ENCODE data around the gene RYR2.

The RYR2 gene

DNA sequence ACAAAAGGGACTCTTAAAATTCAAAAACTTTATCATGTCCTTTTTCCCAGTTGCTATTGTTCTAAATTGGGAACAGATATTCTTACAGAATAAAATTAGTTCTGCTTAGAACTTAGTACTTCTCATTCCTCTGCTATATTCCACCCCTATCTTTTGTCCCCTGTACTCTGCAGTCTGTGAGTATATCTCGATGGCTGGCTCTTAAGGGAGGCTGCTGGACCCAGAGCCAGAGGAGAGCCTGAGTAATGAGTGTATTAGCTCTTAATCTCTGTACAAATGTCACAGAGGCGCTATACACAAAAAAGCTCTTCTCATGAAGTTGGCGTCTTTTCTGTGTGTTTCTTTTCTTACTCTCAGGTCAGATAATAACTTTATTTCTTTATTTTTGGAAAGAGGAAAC, 425.3 kb downstream of the RYR2 start:
- DNase-seq (ENCODE audit: low spot score), result no peak

DNA sequence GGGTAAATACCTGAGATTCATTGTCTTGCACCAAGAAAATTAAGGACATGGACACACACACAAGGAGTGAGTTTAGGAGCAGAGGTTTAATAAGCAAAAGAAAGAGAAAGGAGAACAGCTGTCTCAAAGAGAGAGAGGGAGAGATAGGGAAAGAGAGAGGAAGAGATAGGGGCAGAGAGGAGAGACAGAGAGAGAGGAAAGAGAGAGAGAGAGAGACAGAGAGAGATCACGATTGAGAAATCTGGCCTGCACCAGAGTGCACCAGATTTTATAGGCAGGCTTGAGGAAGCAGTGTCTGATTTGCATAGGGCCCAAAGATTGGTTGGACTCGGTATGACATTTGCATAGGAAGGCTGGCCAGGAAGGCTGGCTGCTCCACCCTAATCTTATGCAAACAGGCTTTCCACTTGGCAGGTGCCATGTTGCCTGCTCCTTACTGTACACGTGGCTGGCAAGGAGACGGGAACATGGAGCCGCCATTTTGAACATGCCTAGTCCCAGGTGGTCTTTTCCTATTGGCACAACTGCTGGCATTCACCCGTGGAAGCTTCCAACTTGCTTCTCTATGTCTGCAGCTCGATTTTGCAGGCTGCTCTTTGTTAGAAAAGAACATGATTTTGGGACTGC, 428.8 kb downstream of the RYR2 start:
- DNase-seq (ENCODE audit: low spot score), result no peak

DNA sequence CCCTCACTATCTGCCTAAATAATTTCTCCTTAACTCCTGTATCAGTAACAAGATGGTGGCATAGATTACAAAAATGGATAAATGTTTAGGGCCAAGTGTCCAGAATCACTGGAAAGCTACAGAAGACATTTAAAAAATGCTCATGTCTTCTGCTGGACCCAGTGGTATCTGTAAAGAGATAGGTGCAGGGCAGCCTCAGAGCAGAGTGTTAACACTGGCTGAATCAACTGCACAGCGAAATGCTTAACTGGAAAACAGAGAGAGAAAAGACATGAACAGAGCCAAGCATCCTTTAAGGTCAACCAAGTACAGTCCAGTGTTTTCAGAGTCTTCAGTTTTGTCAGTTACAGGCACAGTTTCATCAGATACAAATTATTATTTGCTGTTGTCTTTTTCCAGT, 429.4 kb downstream of the RYR2 start:
- no peak for DNase-seq (ENCODE audit: low spot score)

DNA sequence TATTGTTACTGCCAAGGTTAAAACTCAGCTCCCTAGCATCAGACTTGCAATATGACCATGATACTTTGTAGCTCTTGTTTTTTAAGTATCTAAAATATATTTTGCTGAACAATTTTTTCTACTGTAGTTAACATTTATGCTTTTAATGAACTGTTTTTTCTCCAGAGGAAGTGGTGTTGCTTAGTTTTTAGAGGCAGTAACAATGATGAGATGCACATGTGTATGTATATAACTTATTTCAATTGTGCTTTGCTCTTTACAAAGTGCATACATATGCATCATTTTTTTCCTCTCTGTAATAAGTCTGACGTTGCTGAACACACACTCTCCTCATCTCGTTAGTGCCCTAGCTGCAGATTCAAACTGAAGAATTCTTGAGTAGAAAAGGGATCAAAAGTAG, 430.0 kb downstream of the RYR2 start:
- DNase-seq (ENCODE audit: low spot score), result no peak

DNA sequence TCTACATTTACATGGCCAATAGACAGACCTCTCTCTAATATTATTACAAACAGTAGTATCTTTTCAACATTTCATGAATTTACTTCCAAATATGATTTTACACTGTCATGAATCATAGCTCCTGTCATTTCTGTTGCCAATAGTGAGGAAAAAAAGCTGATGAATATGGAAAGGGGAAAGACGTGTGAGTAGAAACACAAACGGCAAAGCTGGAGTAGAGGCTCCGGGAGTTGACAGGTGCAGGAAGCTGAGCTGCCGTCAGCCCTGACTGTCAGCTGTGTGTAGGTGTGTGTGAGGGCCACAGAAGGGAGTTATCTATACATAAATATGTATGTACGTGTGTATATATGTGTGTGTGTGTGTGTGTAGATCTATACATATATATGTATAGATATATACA, 431.9 kb downstream of the RYR2 start:
- no peak for DNase-seq (ENCODE audit: low spot score)

DNA sequence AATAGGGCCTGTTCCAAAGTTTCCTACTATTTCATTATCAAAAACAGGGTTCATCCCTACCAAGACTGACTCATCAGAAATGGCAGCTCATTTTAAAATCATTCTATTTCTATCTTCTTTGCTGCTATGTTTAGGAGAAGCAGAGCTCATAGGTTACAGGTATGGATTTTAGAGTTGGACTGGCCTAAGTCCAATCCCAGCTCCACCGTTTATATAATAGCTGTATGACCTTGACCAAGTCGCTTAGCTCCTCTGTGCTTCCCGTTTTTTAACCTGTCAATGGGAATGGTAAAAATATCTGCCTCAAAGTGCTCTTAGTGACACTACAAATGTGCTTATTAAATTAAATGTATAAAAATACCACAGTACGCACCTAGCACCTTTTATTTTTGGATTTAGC, 436.1 kb downstream of the RYR2 start:
- DNase-seq (ENCODE audit: low spot score), result no peak

DNA sequence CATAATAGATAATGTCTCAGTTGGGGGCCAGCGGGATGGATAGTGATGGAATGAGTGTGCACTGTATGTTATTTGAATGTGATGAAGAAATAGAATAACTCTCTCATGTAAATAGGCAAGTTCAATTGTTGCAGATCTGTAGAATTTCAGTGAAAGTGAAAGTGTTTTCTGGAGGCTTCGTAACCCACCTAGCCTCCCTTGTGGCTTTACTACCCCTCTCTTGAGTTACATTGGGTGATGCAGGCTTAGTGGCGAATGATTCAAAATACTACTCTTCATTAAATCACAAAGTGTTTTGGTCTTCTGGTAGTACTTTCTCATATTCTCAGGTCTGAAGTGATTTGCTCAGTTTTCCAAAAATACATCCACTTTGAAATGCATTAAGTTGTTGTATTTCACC, 436.9 kb downstream of the RYR2 start:
- no peak for DNase-seq (ENCODE audit: low spot score)

DNA sequence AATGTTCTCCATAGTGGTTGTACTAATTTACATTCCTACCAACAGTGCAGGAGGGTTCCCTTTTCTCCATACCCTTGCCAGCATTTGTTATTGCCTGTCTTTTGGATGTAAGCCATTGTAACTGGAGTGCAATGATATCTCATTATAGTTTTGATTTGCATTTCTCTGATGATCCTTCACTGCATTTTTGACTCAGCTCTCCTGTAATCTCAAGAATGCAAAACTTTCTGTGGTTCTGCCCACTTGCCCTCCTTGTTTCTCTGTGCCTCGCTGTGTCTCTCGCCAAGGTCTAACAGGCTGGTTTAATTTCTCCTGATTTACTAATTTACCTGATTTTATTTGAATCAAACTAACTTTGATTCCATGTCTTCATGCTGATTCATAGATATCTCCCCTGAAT, 440.8 kb downstream of the RYR2 start:
- DNase-seq (ENCODE audit: low spot score), result no peak

DNA sequence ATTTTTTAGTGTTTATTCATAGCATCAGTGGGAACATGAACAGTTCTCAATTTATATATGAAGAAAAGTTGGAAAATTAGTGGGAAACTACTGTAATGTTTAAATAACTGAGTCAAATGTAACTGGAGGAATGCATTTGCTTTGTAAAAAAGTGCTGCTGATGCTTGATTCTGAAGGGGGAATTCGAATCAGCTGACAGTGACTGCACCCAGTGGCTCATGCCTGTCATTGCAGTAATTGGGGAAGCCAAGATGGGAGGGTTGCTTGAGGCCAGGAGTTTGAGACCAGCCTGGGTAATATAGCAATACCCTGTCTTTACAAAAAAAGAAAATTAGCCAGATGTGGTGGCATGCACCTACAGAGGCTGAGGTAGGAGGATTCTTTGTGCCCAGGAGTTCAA, 450.4 kb downstream of the RYR2 start:
- DNase-seq (ENCODE audit: low spot score), result no peak

DNA sequence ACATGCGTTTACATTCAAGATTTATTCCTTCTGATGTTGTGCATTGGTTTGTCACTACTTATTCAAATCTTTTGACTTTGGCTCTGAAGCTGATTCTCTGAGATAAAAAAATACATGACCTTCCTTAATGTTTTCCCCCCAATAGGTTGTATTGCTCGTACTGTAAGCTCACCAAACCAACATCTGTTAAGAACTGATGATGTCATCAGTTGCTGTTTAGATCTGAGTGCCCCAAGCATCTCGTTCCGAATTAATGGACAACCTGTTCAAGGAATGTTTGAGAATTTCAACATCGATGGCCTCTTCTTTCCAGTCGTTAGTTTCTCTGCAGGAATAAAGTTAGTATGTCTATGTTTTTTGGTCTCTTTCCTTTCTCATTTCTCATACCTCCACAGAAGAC, 458.6 kb downstream of the RYR2 start:
- DNase-seq (ENCODE audit: low spot score), result no peak

DNA sequence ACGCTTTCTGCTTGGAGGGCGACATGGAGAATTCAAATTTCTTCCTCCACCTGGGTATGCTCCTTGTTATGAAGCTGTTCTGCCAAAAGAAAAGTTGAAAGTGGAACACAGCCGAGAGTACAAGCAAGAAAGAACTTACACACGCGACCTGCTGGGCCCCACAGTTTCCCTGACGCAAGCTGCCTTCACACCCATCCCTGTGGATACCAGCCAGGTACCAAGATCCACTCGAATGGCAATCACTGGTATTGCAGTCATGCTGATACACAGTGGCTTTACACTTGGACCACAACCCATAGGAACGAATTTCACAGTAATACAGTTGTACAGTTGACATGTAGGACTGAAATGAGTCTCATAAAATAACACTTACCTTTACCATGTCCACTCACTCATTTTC, 461.3 kb downstream of the RYR2 start:
- no peak for DNase-seq (ENCODE audit: low spot score)

DNA sequence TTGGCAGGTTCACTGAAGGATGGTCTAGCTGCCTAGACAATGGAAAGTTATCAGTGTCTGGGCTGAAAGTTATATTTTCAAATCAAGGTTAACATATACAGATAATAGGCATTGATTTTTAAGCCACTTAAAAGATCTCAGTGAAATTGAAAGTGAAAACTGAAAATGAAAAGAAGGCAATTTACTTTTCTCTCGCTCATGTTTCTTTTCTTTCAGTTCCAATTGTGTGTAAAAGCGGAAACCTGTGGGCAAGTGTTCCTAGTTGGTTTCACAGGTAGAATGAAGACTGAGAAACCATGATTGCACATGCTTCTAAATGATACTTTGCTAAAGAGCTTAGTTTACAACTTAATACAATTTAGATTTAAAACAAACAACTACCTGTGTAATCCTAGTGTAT, 465.0 kb downstream of the RYR2 start:
- DNase-seq (ENCODE audit: low spot score), result no peak

DNA sequence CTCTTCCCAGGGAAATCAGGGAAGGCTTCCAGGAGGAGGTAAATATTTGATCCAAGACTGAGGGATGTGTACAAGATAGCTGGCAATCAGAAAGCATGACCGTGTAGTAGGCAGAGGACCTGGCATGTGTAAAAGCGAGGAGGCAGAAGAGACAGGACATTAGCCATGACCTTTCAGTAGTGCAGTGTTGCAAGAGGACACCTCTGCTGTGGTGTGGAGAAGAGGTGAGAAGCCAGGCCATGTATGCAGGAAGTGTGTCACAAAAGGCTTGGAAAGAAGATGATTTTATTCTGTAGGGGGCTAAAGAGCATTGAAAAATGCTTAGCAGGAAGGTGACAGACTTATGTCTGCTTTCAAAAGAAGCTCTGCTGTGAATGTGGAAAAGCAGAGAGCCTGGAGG, 467.8 kb downstream of the RYR2 start:
- DNase-seq (ENCODE audit: low spot score), result no peak

DNA sequence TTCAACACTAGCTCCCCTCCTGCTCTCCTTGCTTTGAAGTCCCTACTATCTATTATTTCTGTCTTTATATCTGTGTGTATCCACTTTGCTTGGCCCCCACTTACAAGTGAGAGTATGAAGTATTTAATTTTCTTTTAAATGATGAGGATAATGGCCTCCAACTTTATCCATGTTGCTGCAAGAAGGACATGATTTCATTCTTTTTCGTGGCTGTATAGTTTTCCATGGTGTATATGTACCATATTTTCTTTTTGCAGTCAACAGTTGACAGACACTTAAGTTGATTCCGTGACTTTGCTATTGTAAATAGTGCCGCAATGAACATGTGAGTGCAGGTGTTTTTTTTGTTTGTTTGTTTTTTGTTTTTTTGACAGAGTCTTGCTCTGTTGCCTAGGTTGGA, 483.1 kb downstream of the RYR2 start:
- DNase-seq (ENCODE audit: low spot score), result no peak

DNA sequence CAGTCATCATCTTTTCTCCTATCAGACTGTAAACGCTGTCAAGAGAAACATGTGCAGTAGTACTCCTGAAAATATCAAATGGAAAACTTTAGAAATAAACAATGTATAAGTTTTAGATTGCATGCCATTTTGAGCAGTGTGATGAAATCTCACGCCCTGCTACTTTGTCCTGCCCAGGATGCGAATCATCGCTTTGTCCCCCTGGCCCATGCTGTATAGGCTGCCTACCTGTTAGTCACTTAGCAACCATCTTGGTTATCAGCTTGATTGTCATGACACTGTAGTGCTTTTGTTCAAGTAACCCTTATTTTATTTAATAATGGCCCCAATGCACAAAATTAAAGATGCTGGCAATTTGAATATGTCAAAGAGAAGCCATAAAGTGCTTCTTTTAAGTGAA, 485.8 kb downstream of the RYR2 start:
- DNase-seq (ENCODE audit: low spot score), result no peak

DNA sequence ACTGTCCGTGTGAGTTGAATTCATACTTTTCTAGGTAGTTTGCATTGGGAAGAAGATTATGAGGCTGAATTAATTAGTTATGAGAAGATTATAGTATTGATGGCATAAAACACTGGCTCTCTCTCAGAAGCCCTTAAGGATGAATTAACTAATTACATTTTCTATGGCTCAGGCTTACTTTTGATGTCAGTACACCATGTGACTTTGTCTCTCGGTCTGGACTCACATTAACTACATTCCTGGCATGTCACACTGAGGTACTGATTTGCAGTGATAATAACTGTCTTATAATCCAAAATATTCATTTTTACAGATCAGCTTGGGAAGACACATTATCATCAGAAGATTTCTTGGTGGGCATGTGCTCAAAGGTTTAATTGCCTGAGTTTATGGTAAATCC, 486.6 kb downstream of the RYR2 start:
- DNase-seq (ENCODE audit: low spot score), result no peak

DNA sequence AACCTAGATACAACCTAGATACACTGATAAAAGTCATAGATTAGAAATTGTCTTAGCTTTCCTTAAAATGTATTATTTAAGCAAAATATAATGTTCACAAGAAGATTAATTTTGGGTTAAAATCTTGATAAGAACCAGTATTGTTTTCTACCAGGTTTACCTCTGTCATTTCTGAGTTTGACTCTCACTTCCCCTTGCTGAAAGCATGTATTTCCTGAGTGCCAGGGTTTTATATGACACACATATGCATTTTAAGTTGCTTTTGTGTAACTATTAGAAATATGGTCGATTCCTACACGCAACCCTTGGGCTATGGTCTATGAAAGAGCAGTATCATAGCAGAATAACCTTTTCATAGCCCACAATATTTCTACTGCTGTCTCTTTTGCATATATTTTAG, 497.1 kb downstream of the RYR2 start:
- DNase-seq (ENCODE audit: low spot score), result no peak

DNA sequence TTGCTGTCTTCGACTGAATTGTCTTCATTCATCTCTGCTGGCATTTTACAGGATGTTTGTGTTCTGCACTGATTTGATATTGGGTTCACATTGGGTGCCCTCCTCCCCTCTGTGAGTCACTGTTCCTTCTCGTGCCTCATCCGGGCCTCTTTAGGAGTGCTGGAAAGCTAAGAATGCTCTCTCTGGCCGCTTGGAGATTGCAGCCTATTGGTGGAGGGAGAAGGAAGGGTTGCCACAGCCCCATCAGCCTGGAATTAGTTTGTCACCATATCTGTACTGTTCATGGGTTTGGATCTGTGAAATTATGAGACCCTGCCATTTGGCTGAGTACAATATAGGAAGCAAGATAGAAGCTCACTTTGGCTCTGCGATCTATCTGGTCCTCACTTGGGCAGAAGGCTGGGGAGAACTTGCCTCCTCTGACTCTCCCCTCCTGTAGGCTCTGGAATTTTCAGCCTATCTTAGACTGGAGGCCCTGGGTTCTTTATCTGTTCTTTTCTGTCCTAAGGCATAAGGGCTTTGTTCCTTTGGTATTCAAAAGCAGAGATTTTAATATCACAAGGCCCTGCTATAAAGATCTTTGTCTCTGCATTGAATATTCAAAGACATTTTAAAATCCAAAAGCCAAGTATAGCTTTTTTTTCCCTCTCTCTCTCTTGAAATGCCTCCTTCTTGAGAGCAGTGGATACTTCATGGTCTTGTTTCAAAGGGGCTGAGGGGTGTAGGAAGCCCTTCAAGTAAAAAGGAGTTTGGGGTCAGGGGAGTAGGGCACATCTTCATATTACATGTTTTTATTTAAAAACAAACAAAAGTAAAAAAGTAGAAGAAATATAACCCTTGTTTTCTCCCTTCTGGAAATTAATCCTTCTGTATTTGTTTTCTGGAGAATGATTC, 500.8 kb downstream of the RYR2 start:
- DNase-seq (ENCODE audit: low spot score), result no peak

DNA sequence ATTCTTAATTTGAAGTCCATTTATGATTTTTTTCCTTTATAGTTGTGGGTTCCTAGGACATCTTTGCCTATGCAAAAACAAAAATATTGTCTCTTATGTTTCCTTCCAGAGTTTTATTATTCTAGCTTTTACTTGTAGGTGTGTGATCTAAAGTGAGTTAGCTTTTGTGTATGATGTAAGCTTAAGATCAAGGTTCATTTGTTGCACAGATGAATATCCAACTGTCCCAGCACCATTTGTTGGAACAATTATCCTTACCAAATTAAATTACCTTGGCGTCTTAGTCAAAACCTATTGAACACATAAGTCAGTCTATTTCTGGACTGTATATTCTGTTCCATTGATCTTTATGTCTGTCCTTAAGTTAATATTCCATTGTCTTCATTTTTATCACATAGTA, 511.1 kb downstream of the RYR2 start:
- DNase-seq (ENCODE audit: low spot score), result no peak

DNA sequence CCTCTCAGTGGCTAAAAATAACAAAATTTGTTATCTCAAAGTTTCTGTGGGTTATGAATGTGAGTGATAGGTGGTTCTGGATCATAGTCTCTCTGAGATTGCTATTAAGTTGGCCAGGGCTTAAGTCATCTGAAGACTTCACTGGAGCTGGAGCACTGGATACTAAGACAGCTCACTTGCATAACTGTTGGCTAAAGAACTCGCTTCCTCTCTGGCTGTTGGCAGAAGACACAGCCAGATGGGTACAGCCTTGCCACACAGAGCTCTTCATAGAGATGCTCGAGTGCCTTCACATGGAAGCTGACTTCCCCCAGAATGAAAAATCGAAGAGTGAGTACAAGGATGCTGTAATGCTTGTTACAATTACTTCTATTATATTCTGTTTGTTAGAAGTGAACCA, 514.9 kb downstream of the RYR2 start:
- DNase-seq (ENCODE audit: low spot score), result peak; percentile 35

DNA sequence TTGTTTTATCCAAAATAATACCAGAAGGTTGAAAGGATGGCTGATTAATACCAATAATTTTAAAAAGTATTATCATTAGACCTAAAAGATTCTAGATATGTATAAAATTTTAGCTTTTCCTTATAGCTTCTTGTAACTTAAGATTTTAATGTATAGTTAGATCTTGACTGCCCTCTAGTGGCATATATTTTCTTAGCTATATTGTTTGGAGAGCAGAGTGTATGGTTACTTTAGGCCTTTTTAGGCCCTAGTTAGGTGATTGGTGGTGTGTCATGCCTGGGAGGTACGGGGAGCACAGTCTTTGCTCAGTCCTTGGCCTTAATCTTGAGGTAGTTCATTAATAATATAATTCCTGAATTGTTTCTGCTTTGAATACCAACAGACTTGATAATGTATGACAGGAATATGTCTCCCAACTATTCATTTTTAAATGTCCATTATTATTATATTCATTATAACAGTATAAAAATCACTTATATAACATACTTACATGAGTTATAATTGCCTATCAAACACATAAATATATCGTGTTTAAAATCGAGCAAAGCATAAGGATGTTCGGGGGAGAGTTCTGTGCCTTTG, 520.3 kb downstream of the RYR2 start:
- peak; percentile 42 for DNase-seq (ENCODE audit: low spot score)

DNA sequence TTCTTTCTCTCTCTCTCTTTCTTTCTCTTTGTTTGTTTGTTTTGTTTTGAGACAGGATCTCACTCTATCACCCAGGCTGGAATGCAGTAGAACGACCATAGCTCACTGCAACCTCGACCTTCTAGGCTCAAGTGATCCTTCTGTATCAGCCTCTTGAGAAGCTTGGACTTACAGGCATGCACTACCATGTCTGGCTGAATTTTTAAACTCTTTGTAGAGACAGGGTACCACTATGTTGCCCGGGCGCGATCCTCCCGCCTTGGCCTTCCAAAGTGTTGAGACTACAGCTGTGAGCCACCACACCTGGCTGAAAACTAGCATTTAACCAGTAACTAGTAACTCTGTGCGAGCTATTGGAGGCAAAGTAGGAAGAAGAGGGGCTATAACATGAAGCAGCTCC, 523.3 kb downstream of the RYR2 start:
- no peak for DNase-seq (ENCODE audit: low spot score)

DNA sequence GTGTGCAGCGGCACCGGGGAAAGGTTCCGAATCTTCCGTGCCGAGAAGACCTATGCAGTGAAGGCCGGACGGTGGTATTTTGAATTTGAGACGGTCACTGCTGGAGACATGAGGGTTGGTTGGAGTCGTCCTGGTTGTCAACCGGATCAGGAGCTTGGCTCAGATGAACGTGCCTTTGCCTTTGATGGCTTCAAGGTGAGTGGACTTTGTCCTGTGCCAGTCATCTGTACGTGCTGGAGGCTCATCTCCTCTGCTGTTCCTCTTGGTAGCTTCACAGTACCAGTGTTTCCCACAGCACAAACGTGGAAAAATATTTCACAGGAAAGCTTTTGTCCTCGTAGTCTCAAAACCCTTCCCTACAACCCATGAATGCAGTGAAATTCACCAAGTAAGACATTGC, 524.6 kb downstream of the RYR2 start:
- no peak for DNase-seq (ENCODE audit: low spot score)

DNA sequence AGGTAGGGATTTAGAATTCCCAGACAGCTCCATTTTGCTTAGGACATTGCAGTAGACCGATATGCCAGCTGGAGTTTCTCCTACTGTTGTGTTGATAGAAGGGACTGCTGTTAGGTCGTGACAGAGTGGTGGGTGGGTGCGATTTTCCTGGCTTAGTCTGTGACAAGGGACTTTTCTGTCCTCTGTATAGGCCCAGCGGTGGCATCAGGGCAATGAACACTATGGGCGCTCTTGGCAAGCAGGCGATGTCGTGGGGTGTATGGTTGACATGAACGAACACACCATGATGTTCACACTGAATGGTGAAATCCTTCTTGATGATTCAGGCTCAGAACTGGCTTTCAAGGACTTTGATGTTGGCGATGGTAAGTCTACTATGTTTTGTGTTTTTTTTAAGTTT, 527.0 kb downstream of the RYR2 start:
- no peak for DNase-seq (ENCODE audit: low spot score)
